HG03045 (cell line): ENCODE results near the gene NDUFC2.
"Not testable (repeated sequence)": the region's sequence is repeated elsewhere in the genome, so short reads cannot be mapped to it uniquely, and the experiment has no call there.

Source experiments
- ATAC-seq: cut with Tn5 transposase; IDR thresholded peaks from one replicate; pipeline ENCODE4 v1.9.1; 2021; ENCODE audit warnings: mild to moderate bottlenecking, moderate library complexity; ENCODE audit not compliant: unreplicated experiment

NDUFC2 gene

GRCh38 chr11:78032090-78032489, 47.6 kb downstream of the NDUFC2 start:
- ATAC-seq: no peak

- no peak for ATAC-seq
Observed at GRCh38 chr11:78031629-78032028, 48.0 kb downstream of the NDUFC2 start.

GRCh38 chr11:78030429-78031325, 49.0 kb downstream of the NDUFC2 start:
- no peak for ATAC-seq

DNA sequence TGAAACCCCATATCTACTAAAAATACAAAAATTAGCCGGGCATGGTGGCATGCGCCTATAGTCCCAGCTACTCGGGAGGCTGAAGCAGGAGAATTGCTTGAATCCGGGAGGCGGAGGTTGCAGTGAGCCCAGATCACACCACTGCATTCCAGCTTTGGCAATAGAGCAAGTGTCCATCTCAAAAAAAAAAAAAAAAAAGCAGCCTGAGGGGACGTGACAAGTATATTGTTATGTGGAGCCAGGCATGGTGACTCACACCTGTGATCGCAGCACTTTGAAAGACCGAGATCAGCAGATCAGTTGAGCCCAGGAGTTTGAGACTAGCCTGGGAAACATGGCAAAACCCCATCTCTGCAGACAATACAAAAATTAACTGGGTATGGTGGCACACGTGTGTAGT, 51.2 kb downstream of the NDUFC2 start:
- ATAC-seq: not testable (repeated sequence)

DNA sequence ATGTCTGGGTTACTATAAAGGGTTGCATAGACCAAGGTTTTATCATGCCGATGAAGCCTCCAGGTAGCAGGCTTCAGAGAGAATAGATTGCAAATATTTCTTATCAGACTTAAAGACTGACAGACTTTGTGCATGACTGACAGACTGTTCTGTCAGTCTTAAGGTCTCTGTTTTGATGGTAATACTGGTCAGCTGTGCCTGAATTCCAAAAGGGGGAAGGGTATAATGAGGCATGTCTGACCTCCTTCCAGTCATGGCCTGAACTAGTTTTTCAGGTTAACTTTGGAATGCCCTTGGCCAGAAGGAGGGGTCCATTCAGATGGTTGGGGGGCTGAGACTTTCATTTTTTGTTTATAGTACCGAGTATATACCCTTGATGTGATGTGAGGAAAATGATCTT, 51.9 kb downstream of the NDUFC2 start:
- ATAC-seq: no peak

GRCh38 chr11:78025378-78025777, 54.3 kb downstream of the NDUFC2 start:
- ATAC-seq: no peak

GRCh38 chr11:78023426-78023825, 56.2 kb downstream of the NDUFC2 start:
- no peak for ATAC-seq

- ATAC-seq: no peak
Observed at GRCh38 chr11:78022397-78023396, 57.0 kb downstream of the NDUFC2 start, which contains the start of gene KCTD14. KCTD14 (minus strand) TSS chr11:78023276; CDS start chr11:78023249, 27 bp downstream.

- no peak for ATAC-seq
Observed at GRCh38 chr11:78021611-78022010, 58.1 kb downstream of the NDUFC2 start.

DNA sequence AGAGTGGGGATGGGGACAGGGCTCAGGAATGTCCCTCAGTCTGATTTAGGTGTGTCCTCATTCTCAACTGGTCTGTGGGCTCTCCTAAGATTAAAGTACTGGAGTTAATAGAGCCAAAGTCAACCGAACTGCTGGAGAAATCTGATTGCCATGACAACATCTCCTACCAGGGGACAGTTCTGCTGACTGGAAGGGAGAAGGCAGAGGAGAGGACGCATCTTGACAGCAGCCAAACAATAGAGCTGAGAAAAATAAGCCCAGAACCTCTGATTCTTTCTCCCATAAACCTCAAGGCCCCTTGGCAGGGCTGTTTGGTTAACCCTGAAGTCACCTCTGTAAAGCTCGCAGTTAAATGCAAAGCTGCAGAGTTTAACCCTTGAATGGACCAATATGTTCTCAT, 59.4 kb downstream of the NDUFC2 start:
- ATAC-seq: no peak

DNA sequence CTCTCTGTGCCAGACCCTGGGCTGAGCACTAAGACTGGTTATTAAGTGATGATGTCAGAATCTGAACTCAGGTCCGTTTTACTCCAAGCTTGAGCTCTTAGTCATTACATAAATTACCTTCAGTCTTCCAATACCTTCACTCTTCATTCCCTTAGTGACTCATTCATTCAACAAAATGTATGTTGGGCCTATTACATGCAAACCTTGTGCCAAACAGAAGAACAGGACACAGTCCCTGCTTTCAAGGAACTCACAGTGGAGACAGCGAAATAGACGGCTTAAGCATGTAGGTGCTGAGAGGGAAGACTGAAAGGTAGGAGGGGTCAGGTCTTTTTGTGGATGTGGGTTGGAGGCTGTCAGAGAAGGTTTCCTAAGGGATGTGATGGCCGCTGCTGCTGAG, 59.9 kb downstream of the NDUFC2 start:
- ATAC-seq: no peak
